IMR-90 (cell line): Measurements from ENCODE around the gene ALOX5AP.

ENCODE experiments used
- CEBPB ChIP-seq: IDR thresholded peaks from 2 replicates; pipeline ENCODE4 v1.6.1; 2012; ENCODE audit warnings: low read depth, low read length, improper control_type of control experiment
- CTCF ChIP-seq: conservative IDR thresholded peaks from 2 replicates; pipeline ENCODE4 v1.5.1; 2012; ENCODE audit warnings: mild to moderate bottlenecking, low read depth, low read length, improper control_type of control experiment
- ELK1 ChIP-seq: fragments of 150-350 bp; IDR thresholded peaks from 2 replicates; pipeline ENCODE4 v1.6.1; 2016; ENCODE audit warnings: low read depth, mild to moderate bottlenecking, low read length, moderate library complexity, borderline replicate concordance
- POLR2A ChIP-seq: IDR thresholded peaks from 2 replicates; pipeline ENCODE4 v1.6.1; 2012; ENCODE audit warnings: mild to moderate bottlenecking, low read depth, low read length
- RAD21 ChIP-seq: IDR thresholded peaks from 2 replicates; pipeline ENCODE4 v1.6.1; 2012; ENCODE audit warnings: low read length, improper control_type of control experiment
- RCOR1 ChIP-seq: IDR thresholded peaks from 2 replicates; pipeline ENCODE4 v1.6.1; 2012; ENCODE audit warnings: mild to moderate bottlenecking, low read length, improper control_type of control experiment; ENCODE audit not compliant: insufficient replicate concordance
- RFX5 ChIP-seq: IDR thresholded peaks from 2 replicates; pipeline ENCODE4 v1.8.0; 2012; ENCODE audit warnings: low read depth, mild to moderate bottlenecking, low read length, moderate library complexity
- USF2 ChIP-seq: fragments of 150-350 bp; IDR thresholded peaks from 2 replicates; pipeline ENCODE4 v1.6.1; 2017; ENCODE audit warnings: mild to moderate bottlenecking, antibody characterized with exemption, low read length, low read depth

GRCh38 chr13:30725326-30726085, 9.8 kb upstream of the ALOX5AP start:
- TF ChIP-seq RAD21 (no peak), CEBPB (no peak), CTCF (no peak), RFX5 (no peak), USF2 (no peak), ELK1 (no peak), RCOR1 (no peak), POLR2A (no peak)
